Stimulated activated CD8-positive, alpha-beta memory T cell treated with anti-CD3 and anti-CD28 coated beads, Interleukin-15, amount 100 ng/mL, for 48 hours (primary cell): ENCODE data around the gene PTPRD.

Source experiments
- DNase-seq, 2 donors: peaks; one replicate each; pipeline ENCODE4 v3.0.0-alpha.2; 2020; ENCODE audit warnings: low read depth in 2 of 2

PTPRD gene

DNA sequence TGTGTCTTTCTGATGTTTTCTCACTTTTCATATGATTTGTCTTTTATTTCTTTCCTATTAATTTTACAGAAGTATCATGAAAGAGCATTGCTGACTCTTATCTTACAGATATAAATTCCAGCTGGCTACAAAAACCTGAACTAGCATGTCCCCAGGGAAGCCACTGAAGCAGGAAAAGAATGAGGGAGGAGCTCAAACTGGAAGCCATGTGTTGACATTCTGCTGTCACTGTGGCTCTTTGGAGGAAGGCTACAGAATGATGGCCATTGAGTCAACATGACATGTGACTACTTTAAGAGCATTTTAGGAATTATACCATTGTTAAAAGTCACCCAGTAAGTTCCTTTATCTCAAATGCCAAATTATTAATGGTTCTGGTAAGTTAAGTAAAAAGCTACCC is 2174.9 kb downstream of the PTPRD start:
- DNase-seq = no peak

DNA sequence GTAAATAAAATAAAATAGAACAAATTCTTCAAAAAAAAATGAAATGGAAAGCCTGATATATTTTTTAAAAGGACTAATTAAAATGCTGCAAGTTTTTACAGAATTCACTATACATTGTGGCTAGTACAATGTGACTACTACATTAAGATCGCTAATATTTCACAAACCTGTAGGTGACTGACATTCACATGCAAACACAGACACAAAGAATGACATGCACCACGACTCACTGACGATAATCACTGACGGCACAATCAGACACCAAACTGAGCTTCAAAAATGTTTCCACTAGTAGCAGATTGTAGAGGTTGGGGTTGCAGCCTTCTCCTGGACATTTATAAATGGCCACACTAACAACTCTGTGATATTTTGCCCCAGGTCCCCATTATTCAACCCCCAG is 2175.5 kb downstream of the PTPRD start:
- DNase-seq = no peak

DNA sequence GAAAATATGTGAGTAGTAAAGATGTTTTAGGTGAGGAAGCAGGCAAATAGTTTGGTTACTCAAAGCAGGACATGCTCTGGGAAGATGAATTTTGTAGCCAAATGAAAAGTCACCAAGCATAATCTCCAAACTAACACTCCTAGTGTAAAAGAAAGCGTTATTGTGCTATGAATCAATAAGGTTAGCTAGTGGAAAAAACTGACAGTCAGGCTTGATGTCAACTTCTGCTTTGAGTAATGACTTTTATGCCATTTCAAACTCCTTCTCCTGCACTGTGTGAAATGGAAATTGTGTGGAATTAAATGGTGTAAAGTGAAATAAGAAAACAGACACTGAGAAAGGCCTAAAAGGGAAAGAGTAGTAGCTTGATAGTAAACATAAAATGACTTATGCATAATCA is 2176.0 kb downstream of the PTPRD start:
- DNase-seq = no peak

DNA sequence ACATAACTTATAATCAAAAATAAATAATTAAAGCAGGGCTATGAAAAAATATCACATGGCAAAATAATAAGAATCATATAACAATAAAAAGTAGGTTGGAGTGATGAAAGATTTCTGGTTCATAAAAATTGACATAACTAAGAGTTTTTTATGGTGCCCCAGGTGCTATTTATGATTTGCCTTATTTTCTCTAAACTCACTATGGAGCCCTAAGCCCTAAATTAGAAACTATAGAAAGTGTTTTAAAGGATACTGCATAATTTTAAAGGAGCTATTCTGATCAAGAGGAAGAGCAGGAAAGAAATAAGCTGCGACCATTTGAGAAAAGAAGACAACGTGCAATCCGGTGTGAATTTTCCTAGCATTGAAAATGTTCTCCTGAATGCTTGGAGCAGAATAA is 2178.2 kb downstream of the PTPRD start:
- DNase-seq = no peak

DNA sequence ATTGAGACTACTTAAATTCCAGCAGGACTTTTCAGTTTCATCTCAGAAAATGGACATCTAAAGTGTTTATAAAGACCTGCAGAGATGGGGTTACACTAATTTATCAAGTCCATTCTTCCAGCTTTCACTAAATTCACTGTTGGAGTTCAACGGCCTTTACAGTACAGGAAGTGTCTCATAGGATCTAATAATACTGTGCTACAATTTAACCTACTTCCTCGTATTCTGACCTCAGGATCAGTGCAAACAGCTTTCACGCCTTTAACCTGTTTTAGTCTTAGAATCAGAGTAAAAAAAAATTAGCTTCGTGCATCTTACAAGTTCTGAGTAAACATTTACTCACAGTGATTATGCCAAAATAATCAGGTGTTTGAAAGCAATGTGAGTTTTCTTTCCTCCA is 2180.6 kb downstream of the PTPRD start:
- DNase-seq = no peak

DNA sequence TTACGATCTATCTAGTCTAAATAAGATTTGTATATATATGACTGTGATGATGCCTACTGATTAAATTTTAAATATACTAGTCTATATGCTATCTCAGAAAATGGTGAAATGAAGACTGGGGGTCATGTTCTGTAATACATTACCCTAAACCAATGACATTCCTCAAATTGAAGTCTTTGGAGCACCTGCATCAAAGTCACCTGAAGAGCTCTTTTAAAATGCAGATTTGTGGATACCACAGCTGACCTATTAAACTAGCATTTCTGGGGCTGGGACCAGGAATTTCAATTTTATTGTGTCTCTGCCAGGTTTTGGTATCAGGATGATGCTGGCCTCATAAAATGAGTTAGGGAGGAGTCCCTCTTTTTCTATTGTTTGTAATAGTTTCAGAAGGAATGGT is 2181.3 kb downstream of the PTPRD start:
- no peak for DNase-seq

DNA sequence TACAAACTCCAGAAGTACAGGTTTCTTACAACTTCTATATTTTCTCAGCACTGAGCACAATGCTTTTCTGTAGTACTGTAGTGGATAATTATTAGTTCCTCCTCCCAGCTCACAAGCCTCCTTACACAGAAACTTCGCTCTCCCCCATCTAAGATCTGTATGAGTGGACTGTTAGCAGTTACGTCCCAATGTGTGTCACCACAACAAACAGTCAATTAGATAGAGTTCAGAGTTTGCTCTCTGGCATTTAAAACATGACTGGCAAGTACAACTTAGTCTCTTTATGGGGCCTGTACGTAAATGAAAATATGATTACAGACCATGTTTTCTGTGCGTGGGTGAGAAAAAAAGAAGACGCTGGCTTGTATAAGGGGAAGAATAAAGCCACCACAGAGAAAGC is 2181.9 kb downstream of the PTPRD start:
- no peak for DNase-seq

DNA sequence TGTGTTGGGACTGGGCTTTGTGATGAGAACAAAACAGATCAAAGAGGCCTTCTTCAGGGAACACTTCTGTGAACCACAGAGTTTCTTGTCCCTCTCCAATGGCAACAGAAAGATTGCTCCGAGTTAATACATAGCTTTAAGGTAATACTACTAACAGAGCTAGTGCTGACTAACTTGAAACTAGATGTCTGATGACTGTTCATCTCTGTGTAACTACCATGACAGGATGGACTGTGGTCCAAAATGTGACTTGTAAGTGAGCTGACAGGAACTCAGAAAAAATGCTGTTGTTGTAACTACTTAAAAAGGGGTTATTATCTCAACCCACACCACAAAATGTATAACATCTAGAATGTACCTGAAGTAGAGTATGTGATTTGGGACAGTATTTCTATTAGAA is 2183.0 kb downstream of the PTPRD start:
- no peak for DNase-seq

DNA sequence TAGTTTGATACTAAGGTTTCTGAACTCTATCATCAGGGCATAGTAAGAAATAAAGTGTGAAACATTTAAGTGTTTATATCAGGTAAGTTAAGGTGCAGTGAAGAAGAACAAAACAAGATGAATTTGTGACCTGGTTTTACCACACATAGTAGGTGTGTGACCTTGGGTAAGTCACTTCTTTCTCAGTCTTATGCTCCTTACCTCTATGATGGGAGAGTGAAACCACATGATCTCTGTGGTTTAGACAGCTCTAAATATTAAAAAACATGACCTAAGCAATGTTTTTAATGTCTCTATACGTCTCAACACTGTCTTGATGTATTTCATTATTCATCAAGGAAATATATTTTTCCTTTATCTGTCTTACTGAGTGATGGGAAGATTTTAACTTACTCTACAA is 2183.6 kb downstream of the PTPRD start:
- no peak for DNase-seq

DNA sequence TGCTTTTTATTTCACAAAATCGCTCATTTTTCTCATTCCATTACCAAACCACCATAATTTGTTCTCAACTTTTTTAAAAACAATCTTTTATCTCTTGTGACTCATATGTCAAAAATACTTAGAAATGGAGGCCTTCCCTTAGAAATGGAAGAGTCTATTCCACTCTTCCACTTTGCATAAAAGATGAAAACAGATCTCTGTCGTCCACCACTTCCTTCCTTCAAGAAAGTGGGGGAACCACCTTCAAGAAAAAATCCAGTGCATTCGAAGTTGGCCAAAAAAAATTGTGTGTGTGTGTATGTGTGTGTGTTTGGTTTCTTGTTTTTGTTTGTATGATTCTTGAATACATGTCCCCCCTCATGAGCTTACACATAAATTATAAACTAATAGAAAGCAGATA is 2184.4 kb downstream of the PTPRD start:
- DNase-seq = no peak

DNA sequence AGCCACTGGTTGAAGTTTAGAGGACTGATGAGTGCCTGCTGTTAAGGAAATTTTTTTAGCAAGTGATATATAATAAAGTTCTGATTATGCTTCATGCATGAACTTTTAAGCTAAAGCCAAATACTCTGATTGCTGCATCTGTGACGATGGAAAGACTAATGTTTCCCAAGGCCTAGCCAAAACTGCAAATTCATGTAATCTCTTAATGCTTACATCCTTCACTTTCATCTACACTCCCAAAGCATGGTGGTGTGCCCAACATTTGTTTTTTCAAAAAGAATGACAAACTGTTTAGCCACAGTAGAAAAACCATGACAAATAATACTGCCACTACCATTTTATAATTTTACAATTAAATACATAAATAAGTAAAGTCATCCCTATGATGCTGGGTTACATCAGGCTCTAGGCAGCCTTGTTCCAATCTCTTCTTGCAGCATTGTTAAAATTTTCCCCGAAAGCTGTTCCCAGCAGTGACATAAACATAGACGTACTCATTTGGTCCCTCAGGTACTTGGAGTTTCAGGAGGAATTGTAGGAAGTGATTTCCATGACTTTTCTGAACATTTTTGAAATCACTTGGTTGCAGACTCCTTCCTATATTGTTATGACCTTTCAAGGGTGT is 2187.9 kb downstream of the PTPRD start:
- DNase-seq = no peak

DNA sequence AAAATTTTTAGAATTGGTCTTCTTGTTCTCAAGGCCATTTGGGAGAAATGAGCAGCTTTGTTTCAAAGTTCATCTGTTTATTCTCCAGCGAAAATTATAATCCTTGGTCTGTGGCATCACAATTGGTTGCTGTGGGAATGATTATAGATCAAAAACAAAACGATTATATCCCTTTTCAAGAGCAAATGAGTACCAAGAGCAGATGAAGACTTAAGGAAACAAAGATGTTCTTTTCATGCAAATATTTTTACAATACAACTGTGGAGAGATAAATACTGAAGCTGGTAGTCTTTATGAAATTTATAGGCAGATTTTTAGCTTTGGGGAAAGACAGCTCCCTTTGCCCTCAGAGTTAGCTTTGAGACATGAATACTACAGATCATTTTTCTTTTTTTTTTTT is 2192.4 kb downstream of the PTPRD start:
- no peak for DNase-seq

DNA sequence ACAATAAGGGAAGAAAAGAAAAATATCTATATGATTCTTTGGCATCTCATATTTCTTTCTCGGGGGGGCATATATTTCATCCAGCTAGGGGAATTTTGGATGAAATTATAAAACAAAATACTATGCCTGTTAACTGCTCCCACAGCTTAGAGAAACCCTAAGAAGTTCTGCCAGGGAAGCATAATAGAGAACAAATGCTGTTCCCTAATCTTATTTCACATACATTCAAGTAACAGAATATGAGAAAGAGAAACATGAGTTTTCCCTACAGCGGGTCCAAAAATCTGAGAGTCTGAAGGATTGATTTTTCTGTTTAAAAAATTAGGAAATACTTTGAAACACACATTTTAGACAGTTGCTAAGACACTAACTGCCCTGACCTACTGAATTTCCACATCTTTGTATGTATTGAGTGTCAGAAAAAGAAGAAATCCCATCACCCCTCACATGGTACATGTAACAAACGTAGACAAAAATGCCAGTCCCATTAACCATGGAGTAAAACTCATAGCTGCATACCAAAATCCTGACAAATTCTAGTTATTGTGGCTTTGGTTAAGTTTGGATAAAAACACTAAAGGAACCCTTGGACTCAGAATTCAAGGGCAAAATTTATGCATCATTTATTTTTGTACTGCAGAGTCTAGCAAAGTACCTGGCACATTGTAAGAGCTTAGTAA is 2193.1 kb downstream of the PTPRD start:
- DNase-seq = no peak

DNA sequence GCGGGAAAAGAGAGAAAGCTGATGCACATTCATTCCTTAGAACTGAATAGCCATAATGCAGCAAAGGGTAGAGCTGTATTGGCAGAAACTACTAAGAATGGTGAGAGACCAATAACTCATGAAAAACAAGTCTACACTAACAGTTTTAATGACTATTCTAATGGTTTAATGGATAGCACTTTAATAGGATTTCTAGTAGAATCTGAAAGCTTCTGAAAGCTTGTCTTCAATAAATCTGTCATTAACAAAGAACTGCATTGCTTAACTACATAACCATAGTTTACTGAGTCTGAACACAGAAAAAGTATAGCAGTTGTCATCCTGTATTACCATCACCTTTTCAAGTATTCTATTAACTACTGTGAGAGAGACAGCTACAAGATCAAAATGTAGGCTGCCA is 2195.5 kb downstream of the PTPRD start:
- no peak for DNase-seq

DNA sequence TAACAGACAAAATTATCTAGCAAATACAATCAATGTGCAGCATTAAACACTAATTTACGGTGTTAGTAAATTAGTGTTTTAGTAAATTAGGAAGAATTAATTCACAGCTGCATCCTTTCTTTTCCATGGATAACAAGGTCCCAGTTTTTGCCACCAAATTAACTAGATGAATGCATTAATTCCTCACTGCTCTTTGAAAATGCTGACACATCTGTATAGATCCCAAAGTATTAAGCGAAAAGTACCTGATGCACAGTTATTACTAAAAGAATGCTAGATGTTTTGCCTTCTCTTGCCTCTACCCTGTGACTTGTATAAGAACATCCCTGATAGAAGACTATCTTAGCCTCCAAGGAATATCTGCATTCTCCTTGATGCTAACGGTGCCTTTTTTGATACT is 2200.5 kb downstream of the PTPRD start:
- no peak for DNase-seq

DNA sequence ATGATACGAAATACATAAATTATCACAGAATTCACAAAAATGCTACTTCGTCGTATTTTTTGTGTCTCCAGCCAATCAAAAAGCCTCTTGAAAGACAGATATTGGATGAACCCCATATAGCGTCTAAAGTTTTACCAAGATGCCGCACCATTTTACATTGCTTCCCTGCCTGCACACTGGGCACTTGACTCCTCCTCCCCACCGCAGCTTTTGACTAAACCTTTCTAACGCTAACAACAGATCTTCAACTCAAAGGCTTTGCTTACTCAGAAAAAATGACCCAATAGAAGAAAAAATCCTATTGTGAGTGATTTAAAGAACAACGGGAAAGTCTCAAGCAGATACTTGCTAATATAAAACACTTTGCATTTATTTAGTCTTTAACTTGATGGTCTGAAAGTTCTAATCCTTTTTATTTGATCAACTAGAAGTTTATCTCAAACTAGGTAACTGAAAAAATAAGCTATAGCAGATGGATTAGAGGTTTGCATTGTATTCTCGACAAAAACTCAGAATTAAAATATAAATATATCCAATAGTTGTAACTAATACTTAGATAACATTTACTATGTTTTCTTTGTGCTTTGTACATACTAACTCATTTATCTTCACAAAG is 2204.1 kb downstream of the PTPRD start:
- DNase-seq = no peak

DNA sequence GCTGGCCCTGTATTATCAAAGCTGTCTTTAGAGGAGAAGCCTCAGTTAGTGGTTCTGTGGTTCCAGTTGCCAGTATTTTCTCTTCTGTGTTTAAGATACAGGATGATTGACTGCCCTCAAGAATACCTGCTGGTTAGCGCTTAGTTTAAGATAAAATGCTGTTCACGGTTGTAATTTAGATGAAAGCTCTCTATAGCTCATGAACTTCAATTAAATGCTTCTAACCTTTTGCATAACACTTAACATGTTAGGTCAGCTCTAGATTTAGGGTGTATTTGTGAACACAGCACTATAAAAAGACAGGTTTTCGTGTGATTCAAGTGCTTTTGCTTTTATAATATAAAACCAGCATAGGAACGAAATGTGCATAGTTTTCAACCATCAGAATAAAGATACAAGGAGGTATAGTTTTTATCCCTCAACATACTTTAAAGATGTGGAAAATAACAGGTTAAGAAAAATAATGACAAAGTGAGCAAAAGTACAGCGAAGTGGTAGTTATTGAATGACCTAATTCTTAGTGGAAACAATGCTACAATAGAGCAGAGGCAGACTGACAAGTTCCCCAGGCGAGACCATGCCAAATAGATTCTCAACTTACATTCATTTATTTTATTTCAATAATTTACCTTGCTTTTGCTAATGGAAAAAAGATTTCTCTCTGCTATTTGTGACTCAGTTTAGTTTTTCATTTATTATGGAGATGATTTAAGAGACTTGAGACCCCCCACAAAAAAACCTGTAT is 2210.7 kb downstream of the PTPRD start:
- DNase-seq = no peak

DNA sequence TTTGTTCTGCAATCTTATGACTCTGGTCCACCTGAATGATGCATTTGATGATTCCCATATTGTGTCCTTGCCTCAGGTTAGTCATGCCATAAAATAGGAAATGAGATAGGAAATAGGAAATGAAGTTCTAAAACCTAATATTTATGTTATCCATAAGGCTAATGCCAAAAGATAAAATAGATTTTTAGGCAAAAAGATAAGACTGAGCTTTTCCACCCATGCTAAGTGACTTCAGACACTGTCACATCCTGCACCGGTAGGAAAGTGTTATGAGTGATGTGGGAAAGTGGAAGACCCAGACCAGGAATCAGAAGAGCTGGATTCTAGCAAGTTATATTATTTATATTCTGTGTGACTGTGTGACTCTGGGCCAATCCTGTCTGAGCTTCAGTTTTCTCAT is 2212.4 kb downstream of the PTPRD start:
- no peak for DNase-seq

DNA sequence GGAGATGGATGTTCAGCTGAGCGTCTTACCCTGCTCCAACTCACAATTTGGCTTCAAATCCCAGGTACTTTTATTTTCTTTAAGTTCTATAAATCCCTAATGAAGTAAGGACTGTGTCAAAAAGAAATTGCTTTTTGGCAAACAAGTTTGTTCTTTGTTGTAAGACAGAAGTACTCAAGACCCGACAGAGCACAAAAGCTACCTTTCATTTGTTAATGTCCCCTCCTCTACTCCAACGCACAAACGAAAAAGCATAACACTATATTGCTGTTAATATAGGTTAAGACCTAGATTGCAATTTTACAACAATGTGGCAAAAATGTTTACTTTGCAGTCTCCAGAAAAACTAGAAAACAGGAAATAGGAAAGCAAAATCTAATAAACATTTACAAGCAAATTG is 2217.8 kb downstream of the PTPRD start:
- DNase-seq = no peak

DNA sequence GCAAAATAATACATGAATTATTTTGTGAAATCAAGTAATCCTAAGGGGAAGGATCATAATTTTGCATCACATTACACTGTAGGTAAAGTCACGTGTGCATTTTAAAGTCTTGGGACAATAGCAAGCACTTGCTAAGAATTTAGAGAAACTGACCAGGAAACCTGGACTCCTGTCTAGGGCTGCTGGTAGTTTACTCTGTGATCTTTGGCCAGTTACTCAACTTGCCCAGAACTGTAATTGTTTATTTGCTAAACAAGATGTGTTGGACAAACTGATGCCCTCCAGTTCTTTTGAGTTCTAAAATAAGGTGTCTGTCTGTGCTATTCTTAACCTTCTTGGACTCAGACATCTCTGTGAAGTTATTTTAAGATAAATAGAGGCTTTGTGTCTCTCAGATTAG is 2218.5 kb downstream of the PTPRD start:
- DNase-seq = no peak

DNA sequence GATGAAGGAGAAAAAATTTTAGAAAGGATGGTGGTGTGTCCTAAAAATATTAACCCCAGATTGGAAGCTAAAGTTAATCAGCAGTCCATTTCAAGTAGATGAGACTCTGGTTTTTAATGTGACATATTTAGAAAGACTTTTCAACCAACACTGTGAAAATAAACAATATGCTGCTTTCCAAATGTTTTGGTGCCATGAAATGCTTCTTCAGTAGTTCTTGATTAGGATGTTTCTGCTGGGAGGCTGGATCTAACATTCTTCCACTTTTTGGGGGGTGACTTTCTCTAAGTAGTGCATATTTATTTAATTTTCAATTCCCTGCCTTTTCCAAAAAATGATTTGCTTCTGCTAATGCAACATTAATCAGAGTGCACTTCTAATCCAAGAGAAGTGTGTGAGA is 2219.9 kb downstream of the PTPRD start:
- DNase-seq = no peak

DNA sequence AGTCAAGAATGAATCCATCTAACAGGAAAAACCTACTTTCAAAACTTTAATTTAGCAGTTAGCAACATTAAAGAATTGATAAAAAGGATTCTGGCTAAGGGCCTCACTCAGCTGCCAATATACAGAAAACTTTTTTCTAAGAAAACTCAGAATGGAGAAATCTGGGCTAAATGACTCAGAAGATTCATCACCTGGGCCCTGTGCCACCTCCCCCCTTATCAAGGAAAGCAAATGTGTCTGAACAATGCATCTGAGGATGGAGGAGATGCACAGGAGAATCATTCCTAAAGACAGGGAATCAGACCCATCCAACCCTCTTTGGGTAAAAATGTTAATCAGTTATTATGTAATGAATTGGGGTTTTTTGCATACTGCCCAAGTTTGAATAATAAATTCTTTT is 2221.2 kb downstream of the PTPRD start:
- no peak for DNase-seq

DNA sequence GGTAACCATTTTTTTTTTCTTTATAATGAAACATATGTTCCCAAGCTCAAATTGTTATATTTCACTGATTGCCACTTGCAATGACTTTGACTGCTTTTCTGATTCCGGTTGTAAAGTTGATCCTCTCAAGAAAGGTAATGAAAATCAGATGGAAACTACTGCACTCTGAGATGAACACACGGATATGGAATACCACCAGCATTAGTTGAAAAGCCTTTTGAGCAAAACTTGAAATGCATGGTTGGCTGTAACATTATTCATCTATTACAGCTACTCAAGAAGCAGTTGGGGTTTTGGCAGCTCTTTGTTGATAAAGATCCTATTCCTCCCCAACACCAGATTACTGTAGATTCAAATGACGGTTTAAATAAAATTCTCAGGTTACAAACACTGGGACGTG is 2221.7 kb downstream of the PTPRD start:
- no peak for DNase-seq
